ENCODE results near the gene ZNF649.
"Not testable (repeated sequence)": the region's sequence is repeated elsewhere in the genome, so short reads cannot be mapped to it uniquely, and the experiment has no call there.

The ZNF649 gene

DNA sequence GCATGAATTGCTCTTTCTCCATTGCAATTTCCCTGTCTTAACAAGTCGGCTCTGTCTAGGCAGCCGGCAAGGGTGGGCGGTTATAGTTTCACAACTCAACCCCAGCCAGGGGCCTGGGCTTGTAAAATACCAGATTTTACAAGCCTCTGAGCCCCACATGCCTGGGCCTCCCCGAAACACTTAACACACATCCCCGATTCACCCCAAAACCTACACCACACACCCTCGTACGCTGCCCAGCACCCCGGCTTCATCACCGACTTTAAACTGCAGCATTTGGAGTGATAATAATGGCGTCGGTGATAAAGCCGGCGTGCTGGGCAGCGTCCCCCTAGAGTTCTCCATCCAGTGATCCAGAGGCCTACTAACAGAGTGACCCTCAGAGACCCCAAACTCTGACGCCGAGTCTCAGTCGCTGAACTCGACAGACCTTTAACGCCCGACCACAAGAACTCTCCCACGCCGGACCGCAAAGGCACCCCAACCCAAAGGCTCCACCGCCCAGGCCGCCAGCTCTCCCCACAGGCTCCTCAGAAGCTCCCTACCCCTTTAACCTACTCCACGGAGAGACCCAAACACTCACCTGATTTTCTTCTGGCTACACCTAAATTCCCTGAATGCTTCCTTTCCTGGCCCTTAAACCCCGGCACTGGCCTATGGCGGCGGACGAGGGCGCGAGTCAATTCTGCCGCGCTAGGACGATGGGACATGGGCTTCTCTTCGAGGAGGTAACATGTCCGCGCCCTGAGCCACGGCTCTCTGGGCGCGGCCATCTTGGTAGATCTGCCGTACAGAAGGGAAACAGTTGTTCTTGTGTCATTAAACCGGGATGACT lies at the start of gene ZNF649:
TSS of gene ZNF649 (minus strand) at position 687 of the 835 bp plus-strand sequence. CDS start 4,910 bp downstream, outside the sequence.
- DNase-seq = peak; percentile 84

DNA sequence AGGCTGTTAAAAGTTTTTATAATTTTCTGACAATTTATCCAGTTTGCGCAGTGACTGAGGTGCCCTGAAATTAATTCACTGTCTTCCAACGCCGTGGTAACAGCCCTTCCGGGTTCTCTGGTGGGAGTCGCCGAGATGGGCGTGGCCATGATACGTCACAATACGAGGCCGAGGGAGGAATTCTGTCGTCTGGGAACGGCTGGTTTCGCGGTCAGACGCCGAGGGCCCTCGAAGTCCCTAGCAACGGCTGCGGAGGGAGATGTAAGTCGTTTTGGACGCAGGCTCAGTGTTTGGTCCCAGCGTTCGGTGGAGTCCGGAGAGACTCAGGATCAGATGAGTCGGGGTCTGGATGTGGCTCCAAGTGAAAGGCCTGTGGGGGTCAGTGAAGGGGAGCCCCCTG lies 44.2 kb upstream of the ZNF649 start:
- DNase-seq = peak; percentile 17

DNA sequence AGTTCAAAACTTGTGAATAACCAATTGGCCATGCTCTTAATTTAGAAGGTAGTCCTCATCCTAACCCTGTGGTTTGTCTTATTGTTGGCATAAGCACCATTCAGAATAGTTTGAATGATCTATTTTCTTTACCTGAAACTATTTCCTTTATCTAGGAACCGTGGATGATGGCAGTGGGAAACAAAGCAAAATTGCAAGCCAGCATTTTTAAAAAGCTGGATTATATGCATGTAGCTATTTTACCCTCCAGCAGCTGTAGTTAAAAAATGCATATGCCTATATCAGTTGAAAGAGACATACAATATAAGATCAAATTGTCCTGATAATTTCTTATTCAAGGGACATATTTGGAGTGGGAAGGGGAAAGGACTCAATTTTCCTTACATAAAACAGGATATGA lies 41.8 kb upstream of the ZNF649 start:
- DNase-seq = no peak

DNA sequence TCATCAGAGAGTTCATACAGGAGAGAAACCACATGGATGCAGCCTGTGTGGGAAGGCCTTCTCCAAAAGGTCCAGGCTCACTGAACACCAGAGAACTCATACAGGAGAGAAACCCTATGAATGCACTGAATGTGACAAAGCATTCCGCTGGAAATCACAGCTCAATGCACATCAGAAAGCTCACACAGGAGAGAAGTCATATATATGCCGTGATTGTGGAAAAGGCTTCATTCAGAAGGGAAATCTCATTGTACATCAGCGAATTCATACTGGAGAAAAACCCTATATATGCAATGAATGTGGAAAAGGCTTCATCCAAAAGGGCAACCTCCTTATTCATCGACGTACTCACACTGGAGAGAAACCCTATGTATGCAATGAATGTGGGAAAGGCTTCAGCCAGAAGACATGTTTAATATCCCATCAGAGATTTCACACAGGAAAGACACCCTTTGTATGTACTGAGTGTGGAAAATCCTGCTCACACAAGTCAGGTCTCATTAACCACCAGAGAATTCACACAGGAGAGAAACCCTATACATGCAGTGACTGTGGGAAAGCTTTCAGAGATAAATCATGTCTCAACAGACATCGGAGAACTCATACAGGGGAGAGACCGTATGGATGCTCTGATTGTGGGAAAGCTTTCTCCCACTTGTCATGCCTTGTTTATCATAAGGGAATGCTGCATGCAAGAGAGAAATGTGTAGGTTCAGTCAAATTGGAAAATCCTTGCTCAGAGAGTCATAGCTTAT lies 40.2 kb upstream of the ZNF649 start:
- no peak for DNase-seq

DNA sequence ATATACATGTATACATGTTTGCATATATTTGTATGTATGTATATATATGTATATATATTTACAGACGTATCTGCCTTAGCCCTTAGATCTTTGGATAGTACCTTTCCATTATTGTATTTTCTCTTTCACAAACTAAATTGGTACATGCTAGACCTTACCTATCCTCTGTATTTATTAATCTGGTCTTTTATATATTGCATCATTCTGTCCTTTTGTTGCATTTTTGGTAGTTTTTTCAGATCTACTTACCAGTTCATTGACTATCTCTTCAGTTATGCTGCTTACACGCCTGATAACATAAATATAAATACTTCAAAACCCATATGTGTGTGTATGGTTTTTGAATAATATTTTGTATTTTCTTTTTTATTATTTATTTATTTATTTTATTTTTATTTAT lies 34.1 kb upstream of the ZNF649 start:
- no peak for DNase-seq

DNA sequence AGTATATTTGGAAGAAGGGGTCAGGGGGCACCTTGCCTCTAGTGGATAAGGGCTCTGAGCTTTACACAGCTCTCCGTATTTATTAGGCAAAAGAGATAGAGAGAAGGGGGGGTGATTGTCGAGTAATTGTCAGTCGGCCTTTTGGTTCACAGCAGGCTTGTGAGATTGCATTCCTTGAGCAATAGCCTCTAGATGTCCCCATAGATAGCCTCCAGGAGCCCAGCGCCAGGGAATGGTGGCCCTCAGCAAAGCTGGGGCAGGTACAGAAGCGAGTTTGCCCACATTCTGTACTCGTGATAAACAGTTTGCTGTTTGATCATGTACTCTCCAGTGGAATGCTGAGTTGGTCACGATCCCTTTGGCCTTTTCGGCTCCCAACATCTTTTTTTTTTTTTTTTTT lies 27.1 kb upstream of the ZNF649 start:
- no peak for DNase-seq

DNA sequence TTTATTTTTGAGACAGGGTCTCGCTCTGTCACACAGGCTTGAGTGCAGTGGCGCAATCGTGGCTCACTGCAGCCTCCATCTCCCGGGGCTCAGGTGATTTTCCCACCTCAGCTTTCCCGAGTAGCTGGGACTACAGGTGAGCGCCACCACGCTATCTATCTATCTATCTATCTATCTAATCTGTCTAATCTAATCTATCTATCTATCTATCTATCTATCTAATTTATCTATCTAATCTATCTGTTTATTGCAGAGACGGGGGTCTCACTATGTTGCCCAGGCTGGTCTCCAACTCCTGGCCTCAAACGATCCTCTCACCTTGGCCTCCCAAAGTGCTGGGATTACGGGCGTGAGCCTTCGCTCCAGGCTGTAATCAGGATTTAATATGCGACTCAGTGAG lies 23.0 kb upstream of the ZNF649 start:
- DNase-seq = no peak

DNA sequence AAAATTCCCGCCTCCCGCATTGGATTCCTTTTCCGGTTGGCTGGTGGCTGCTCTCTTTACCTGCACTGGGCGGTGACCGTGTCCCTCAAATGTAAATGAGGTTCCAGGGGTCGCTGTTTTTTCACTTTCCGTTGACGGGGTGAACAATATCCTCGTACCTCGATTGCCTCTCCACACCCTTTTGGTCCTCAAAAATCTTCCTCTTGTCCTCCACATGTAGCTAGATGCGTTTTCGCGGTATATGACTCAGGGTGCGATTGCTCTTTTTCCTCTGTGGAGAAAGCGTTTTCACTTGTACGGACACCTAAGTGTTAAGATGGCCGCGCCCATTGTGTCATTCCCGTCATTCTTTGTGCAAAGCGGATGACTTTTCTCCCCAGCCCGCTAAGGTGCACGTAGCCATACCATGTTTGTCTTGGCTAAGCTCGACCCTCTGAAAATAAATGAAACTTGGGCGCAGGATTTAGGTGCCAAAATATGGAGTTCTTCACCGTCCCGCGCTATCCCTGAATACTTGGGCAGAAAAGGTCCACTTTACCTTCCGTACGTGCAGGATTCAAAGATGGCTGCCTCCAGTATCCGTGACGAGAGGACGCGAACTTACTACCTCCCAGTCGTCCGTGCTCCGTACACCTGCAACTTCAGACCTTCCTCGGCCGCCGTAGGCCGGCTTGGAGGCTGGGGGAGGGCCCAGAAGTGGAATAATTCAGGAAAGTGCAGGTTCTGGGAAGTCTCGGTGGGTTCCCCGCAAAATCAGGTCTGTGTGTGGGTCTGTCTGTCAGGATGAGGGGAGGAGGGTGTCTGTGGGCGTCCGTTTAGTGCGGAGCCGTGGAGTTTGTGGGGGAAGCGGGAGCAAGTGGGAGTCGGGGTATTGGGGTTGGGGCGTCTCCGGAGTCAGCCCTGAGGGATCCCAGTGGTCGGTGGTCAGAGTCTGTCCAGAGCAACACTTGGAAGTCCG lies 22.2 kb upstream of the ZNF649 start, which contains the start of gene ZNF613:
TSS of gene ZNF613 (plus strand) at position 689 of the 958 bp plus-strand sequence. CDS start 8,749 bp downstream, outside the sequence.
- peak; percentile 96 for DNase-seq

DNA sequence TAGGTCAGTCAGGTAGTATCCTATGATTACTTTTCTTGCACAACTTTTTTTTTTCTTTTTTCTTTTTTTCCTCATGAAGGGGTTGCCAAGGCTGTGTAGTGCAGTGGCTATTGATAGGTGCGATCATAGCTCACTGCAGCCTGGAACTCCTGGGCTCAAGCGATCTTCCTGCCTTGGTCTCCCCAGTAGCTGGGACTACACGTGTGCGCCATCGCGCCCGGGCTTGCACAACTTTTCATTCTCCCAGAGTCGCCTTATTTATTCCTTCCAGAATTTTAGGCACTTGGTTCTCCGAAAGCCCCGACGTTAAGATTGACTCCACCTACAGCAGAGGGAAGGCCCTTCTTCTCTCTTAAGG lies 21.6 kb upstream of the ZNF649 start:
- no peak for DNase-seq

DNA sequence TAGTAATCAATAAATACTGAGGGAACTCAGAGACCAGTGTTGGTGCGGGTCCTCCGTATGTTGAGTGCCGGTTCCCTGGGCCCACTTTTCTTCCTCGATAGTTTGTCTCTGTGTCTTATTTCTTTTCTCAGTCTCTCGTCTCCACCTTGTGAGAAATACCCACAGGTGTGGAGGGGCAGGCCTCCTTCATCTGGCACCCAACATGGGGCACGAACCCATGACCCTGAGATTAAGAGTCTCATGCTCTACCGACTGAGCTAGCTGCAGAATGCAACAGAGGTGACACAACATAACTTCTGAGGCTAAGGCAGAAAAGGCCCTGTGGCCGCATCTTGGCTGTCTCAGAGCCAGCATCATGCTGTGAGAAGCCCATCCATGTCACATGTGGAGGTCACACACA lies 17.1 kb upstream of the ZNF649 start:
- no peak for DNase-seq

DNA sequence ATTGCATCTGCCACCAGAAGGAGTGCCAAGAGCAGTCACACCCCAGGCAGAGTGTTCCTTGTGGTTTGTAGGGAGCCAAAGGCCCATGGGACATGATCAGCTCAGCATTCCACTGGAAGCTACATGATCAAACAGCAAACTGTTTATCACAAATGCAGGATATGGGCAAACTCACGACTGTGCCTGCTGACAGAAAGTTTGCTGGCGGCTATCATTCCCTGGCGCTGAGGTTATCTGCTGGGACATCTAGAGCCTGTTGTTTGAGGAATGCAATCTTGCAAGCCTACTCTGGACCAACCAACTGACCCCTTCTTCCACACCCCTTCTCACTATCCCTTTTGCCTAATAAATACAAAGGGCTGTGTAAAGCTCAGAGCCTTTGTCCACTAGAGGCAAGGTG lies 14.8 kb upstream of the ZNF649 start:
- no peak for DNase-seq

DNA sequence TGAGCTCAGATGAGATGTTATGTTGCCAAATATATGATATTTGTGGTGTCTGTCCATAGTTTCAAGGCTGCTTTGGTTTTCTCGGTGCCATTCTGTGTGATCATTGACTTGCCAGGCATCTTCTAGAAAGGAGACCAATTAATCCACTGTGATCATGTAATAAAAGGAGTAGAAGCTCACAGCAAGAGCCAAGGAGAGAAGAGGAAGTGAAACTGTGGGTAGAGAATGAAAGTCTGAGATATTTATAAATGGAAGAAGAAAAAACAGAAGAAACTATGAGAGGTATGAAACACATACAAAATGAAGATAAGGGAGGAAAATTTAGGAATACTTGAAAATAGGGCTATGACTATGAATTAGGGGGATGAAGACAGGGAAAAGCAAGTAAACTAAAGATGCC lies 11.3 kb upstream of the ZNF649 start:
- no peak for DNase-seq

DNA sequence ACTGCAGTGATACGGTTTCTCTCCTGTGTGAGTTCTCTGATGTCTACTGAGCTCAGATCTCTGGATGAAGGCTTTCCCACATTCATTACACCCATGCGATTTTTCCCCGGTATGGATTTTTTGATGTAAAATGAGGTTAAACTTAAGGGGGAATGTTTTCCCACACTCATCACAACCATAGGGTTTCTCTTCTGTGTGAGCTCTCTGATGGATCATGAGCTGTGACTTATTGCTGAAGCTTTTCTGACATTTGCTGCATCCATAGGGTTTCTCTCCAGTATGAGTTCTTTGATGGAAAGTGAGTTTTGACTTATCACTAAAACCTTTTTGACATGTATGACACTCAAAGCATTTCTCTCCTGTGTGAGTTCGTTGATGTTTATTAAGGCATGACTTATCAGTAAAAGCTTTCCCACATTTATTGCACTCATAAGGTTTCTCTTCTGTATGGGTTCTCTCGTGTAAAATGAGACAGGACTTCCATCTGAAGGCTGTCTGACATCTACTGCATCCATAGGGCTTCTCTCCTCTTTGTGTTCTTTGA lies 10.6 kb upstream of the ZNF649 start:
- DNase-seq = no peak

DNA sequence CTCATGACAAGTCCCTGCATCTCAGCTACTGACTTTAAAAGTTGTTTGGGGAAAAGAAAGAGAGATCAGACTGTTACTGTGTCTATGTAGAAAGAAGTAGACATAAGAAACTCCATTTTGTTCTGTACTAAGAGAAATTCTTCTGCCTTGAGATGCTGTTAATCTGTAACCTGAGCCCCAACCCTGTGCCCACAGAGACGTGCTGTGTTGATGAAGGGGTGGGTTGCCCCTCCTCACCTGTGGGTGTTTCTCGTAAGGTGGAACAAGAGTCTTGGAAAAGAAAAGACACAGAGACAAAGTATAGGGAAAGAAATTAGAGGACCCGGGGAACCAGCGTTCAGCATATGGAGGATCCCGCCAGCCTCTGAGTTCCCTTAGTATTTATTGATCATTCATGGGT lies 3.2 kb upstream of the ZNF649 start:
- DNase-seq = not testable (repeated sequence)

DNA sequence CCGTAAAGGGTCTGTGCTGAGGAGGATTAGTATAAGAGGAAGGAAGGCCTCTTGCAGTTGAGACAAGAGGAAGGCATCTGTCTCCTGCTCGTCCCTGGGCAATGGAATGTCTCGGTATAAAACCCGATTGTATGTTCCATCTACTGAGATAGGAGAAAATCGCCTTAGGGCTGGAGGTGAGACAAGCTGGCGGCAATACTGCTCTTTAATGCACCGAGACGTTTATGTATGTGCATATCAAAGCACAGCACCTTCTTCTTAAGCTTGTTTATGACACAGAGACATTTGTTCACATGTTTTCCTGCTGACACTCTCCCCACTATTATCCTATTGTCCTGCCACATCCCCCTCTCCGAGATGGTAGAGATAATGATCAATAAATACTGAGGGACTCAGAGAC lies 1.3 kb upstream of the ZNF649 start:
- not testable (repeated sequence) for DNase-seq

DNA sequence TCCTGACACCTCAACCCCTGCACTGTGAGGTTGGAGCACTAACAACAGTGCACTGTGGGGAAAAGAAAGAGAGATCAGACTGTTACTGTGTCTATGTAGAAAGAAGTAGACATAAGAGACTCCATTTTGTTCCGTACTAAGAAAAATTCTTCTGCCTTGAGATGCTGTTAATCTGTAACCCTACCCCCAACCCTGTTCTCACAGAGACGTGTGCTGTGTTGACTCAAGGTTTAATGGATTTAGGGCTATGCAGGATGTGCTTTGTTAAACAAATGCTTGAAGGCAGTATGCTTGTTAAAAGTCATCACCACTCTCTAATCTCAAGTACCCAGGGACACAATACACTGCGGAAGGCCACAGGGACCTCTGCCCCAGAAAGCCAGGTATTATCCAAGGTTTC lies 822 bp upstream of the ZNF649 start:
- DNase-seq = not testable (repeated sequence)

DNA sequence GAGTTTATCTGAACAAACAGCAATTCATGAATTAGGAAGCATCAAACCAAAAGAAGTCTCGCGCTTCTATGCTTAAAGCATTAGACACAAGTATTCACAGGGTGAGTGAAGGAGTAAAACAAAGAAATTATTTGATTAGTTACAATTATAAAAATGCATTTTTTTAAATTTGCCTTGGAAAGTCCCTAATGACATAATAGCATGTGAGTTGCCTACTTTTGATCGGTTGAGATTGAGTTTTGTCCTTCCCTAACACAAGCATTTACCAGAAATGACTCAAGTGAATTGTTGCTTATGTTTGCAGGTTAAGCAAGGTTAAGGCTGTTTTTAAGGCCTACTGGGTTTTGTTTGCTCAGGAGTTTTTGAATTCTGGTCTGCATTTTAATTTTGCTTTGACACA lies 389 bp upstream of the ZNF649 start:
- DNase-seq = no peak

DNA sequence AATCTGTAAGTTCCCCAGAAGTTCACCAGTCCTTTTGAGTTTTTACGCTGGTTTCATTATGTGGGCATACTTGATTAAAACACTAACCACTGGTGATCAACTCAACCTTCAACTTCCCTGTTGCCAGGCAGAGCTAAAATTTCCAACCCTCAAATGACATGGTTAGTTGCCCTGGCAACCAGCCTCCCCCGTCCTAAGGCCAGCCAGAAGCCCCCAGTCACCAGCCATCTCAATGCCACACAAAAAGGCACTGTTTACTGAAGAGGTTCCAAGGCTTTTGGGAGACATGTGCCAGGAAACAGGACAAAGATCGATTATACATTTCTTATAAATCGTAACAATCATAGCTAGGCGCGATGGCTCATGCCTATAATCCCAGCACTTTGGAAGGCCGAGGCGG lies 1.6 kb downstream of the ZNF649 start:
- no peak for DNase-seq

DNA sequence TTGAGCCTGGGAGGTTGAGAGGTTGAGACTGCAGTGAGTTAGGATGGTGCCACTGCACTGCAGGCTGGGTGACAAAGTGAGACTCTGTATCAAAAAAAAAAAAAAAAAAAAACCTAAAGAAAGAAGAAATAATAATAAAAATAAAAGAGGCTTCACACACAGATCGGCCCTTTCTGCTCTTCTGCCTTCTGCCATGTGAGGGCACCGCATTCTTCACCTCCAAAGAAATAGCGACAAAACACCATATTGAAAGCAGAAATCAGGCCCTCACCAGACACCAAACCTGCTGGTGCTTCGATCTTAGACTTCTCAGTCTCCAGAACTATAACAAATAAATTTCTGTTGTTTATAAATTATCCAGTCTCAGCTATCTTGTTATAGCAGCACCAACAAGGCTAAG lies 3.0 kb downstream of the ZNF649 start:
- DNase-seq = no peak

DNA sequence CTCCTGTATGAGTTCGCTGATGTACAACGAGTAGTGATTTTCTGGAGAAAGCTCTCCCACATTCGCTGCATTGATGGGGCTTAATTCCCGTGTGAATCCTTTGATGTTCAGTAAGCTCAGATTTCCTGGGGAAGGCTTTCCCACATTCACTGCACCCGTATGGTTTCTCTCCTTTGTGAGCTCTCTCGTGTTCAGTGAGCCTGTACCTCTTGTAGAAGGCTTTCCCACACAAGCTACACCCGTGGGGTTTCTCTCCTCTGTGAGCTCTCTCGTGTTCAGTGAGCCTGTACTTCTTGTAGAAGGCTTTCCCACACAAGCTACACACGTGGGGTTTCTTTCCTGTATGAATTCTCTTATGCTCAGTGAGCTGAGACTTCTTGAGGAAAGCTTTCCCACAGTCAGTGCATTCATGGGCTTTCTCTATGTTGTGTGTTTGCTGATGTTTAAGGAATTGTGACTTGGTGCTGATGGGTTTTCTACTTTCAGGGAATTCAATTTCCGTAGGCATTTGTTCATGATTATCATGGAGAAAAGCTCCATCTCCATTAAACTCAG lies 13.5 kb downstream of the ZNF649 start:
- DNase-seq = no peak

DNA sequence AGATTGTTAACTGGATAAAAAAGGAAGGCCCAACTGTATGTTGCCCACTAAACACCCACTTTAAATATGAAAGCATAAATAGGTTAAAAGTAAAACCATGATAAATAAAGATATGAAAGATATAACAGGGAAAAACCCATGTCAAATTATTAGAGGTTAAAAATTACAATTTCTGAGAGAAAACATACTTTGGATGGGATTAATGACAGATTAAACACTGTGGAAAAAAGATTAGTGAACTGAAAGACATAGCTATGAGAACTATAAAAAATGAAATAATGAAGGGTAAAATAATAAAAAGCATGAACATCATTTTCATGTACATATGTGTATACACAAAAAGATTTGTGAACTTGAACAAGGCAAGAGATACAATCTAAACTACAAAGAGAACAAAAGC lies 14.9 kb downstream of the ZNF649 start:
- DNase-seq = no peak

Data from NCI-H748 treated with DMSO at 0.1 percent for 48 hours (cell line).